H9 (cell line): ENCODE measurements around the gene F2. TPM values are rescaled to one million over a fixed set of nuclear protein-coding genes. Genes with fewer than 3 reads are reported as not detected.
"Not testable (repeated sequence)": the region's sequence is repeated elsewhere in the genome, so short reads cannot be mapped to it uniquely, and the experiment has no call there.

ENCODE experiments used
- DNase-seq: peaks from one replicate; pipeline ENCODE4 v3.0.0-alpha.2; 2017
- H2AFZ ChIP-seq: one replicate; pipeline ENCODE4 v1.6.1; 2013; ENCODE audit warnings: mild to moderate bottlenecking, low read length, control low read depth, moderate library complexity
- H2AK5ac ChIP-seq: 2 replicates; pipeline ENCODE4 v1.6.1; 2013; ENCODE audit warnings: low read length, control low read depth, mixed read lengths; ENCODE audit not compliant: insufficient read length
- H2BK120ac ChIP-seq: one replicate; pipeline ENCODE4 v1.6.1; 2013; ENCODE audit warnings: low read depth, mild to moderate bottlenecking, low read length, control low read depth, inconsistent platforms; ENCODE audit not compliant: poor library complexity, severe bottlenecking
- H2BK12ac ChIP-seq: 2 replicates; pipeline ENCODE4 v1.6.1; 2013; ENCODE audit warnings: low read length, control low read depth, mixed read lengths, low read depth; ENCODE audit not compliant: insufficient read length
- H2BK15ac ChIP-seq: 2 replicates; pipeline ENCODE4 v1.6.1; 2013; ENCODE audit warnings: low read depth, low read length, control low read depth
- H2BK20ac ChIP-seq: one replicate; pipeline ENCODE4 v1.6.1; 2013; ENCODE audit warnings: low read depth, mild to moderate bottlenecking, low read length, control low read depth, inconsistent platforms; ENCODE audit not compliant: poor library complexity, severe bottlenecking
- H2BK5ac ChIP-seq: 2 replicates; pipeline ENCODE4 v1.6.1; 2013; ENCODE audit warnings: low read length, control low read depth, mixed read lengths; ENCODE audit not compliant: insufficient read length
- H3K14ac ChIP-seq: 2 replicates; pipeline ENCODE4 v1.6.1; 2013; ENCODE audit warnings: low read length, control low read depth; ENCODE audit not compliant: insufficient read depth
- H3K18ac ChIP-seq: 2 replicates; pipeline ENCODE4 v1.6.1; 2013; ENCODE audit warnings: low read depth, mild to moderate bottlenecking, mixed read lengths, low read length, control low read depth; ENCODE audit not compliant: insufficient read length
- H3K23ac ChIP-seq: 2 replicates; pipeline ENCODE4 v1.6.1; 2013; ENCODE audit warnings: low read length, control low read depth, mixed read lengths, low read depth; ENCODE audit not compliant: insufficient read length
- H3K23me2 ChIP-seq: 2 replicates; pipeline ENCODE4 v1.6.1; 2013; ENCODE audit warnings: low read depth, mild to moderate bottlenecking, mixed read lengths, low read length, control low read depth; ENCODE audit not compliant: insufficient read length, poor library complexity, severe bottlenecking
- H3K27ac ChIP-seq: 2 replicates; pipeline ENCODE4 v1.5.1; 2013; ENCODE audit warnings: low read length, control low read depth, mixed read lengths, low read depth; ENCODE audit not compliant: insufficient read length
- H3K27me3 ChIP-seq: 2 replicates; pipeline ENCODE4 v1.6.1; 2013; ENCODE audit warnings: low read length, control low read depth, inconsistent platforms; ENCODE audit not compliant: insufficient read depth
- H3K4ac ChIP-seq: 2 replicates; pipeline ENCODE4 v1.6.1; 2013; ENCODE audit warnings: low read depth, mild to moderate bottlenecking, control low read depth, inconsistent platforms, low read length, moderate library complexity
- H3K4me1 ChIP-seq: 2 replicates; pipeline ENCODE4 v1.6.1; 2013; ENCODE audit warnings: low read length, control low read depth, inconsistent platforms; ENCODE audit not compliant: insufficient read depth
- H3K4me2 ChIP-seq: 2 replicates; pipeline ENCODE4 v1.6.1; 2013; ENCODE audit warnings: low read length, control low read depth, mixed read lengths; ENCODE audit not compliant: insufficient read length, insufficient read depth
- H3K56ac ChIP-seq: 2 replicates; pipeline ENCODE4 v1.6.1; 2013; ENCODE audit warnings: low read depth, mild to moderate bottlenecking, mixed read lengths, low read length, control low read depth; ENCODE audit not compliant: insufficient read length
- H3K79me1 ChIP-seq: 2 replicates; pipeline ENCODE4 v1.6.1; 2013; ENCODE audit warnings: low read depth, mild to moderate bottlenecking, moderate library complexity, low read length, control low read depth, inconsistent platforms; ENCODE audit not compliant: insufficient read depth, poor library complexity, severe bottlenecking
- H3K79me2 ChIP-seq: 2 replicates; pipeline ENCODE4 v1.6.1; 2013; ENCODE audit warnings: low read length, control low read depth, inconsistent platforms; ENCODE audit not compliant: insufficient read depth
- H3K9ac ChIP-seq: 2 replicates; pipeline ENCODE4 v1.6.1; 2013; ENCODE audit warnings: low read length, control low read depth, mixed read lengths; ENCODE audit not compliant: insufficient read length; ENCODE audit errors: extremely low read depth
- H3K9me3 ChIP-seq: one replicate; pipeline ENCODE4 v1.6.1; 2013; ENCODE audit warnings: low read depth, low read length, inconsistent platforms; ENCODE audit not compliant: control insufficient read depth
- H3T11ph ChIP-seq: one replicate; pipeline ENCODE4 v1.6.1; 2013; ENCODE audit warnings: mild to moderate bottlenecking, low read length, control low read depth, inconsistent platforms
- H4K20me1 ChIP-seq: one replicate; pipeline ENCODE4 v1.6.1; 2013; ENCODE audit not compliant: control insufficient read depth, insufficient read length, insufficient read depth
- H4K5ac ChIP-seq: 2 replicates; pipeline ENCODE4 v1.6.1; 2013; ENCODE audit warnings: low read depth, mild to moderate bottlenecking, mixed read lengths, low read length, control low read depth; ENCODE audit not compliant: insufficient read length
- H4K8ac ChIP-seq: replicated peaks from 2 replicates; pipeline ENCODE4 v1.6.1; 2013; ENCODE audit warnings: low read length, control low read depth, mixed read lengths, low read depth; ENCODE audit not compliant: insufficient read length
- H4K91ac ChIP-seq: 2 replicates; pipeline ENCODE4 v1.6.1; 2013; ENCODE audit warnings: low read depth, mild to moderate bottlenecking, moderate library complexity, mixed read lengths, low read length, control low read depth; ENCODE audit not compliant: insufficient read length
- H3K27ac Mint-ChIP-seq, 3 experiments: 2 replicates in 2 of 3; 3 replicates in 1 of 3; pipeline ENCODE4 v1.8.0; 2020 to 2021; ENCODE audit warnings: mixed read lengths in 3 of 3, mild to moderate bottlenecking in 1 of 3, moderate library complexity in 1 of 3
- H3K27me3 Mint-ChIP-seq: 2 replicates; pipeline ENCODE4 v1.8.0; 2021; ENCODE audit warnings: low read depth, mild to moderate bottlenecking, moderate library complexity, mixed read lengths
- H3K36me3 Mint-ChIP-seq, 3 experiments: 2 replicates in 2 of 3; 3 replicates in 1 of 3; pipeline ENCODE4 v1.8.0; 2020 to 2021; ENCODE audit warnings: low read depth in 3 of 3, mixed read lengths in 3 of 3; ENCODE audit not compliant: insufficient read depth in 1 of 3
- H3K4me1 Mint-ChIP-seq, 2 experiments: 2 replicates each; pipeline ENCODE4 v1.8.0; 2020; ENCODE audit warnings: mixed read lengths in 2 of 2
- H3K4me3 Mint-ChIP-seq, 2 experiments: 2 replicates in 1 of 2; 3 replicates in 1 of 2; pipeline ENCODE4 v1.8.0; 2020 to 2021; ENCODE audit warnings: mild to moderate bottlenecking in 2 of 2, mixed read lengths in 2 of 2, moderate library complexity in 1 of 2
- H3K9me3 Mint-ChIP-seq, 2 experiments: 2 replicates in 1 of 2; 3 replicates in 1 of 2; pipeline ENCODE4 v1.8.0; 2020; ENCODE audit warnings: mild to moderate bottlenecking in 2 of 2, mixed read lengths in 2 of 2, moderate library complexity in 1 of 2
- WGBS: extraction: QIAGEN DNeasy Blood & Tissue Kit; methylation state at CpG from one replicate; pipeline ENCODE4 v1.1.7; 2013; ENCODE audit warnings: missing lambda C conversion rate, low lambda C conversion rate, mixed read lengths; ENCODE audit not compliant: insufficient read length; ENCODE audit errors: extremely low coverage; 5-methylcytosine and 5-hydroxymethylcytosine counted together
- total RNA-seq: library from RNA; stranded (reverse); gene quantifications from 2 replicates; pipeline ENCODE4 v1.2.1, GENCODE V29; 2021
- TF ChIP-seq, protein P1 (sequence below): fragments of 200-600 bp; sonication (generic); conservative IDR thresholded peaks from 3 replicates; pipeline ENCODE4 v1.8.0; 2021; ENCODE audit warnings: antibody characterized with exemption, mild to moderate bottlenecking

The F2 gene
- total RNA-seq, 1 experiment from 2014 or later = not detected

DNA sequence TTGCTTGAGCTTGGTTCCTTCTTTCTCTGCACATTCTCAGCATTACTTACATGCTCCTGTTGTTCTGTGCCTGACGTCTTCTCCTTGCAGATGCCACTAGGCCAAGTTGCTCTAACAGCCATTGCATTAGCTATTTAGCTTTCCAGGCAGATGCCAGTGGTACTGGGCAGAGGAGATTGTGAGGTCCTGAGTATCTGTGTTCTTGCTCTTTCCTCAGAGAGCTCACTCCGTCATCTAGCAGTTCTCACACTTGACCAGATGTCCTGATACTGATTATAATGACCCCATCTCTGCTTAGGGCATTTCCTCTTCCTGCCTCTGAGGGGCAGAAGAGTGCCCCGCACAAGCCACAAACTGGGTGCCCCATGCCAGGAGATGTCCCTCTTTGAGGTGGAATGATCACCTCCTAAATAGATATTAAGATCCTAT, 49.3 kb upstream of the F2 start:
- no peak overlapping the region for H3K14ac ChIP-seq
- no CpG with 5 or more reads among the region's 3 CpGs for WGBS
- peaks cover 8% of the 10 kb centered on the region in 2 experiments for H3K4me1 Mint-ChIP-seq

DNA sequence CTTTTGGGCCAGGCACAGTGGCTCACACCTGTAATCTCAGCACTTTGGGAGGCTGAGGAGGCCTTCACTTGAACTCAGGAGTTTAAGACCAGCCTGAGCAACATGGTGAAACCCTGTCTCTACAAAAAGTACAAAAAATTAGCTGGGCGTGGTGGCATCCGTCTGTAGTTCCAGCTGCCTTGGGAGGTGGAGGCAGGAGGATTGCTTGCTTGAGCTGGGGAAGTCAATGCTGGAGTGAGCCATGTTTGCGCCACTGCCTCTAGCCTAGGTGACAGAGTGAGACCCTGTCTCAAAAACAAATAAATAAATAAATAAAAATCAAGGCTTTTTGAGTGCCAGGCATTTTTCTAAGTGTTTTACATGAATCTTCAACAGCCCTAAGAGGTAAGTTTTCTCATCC, 48.5 kb upstream of the F2 start:
- not testable (repeated sequence) for H4K91ac ChIP-seq, H2AK5ac ChIP-seq, H2BK12ac ChIP-seq, H3K4me1 ChIP-seq, H3K27me3 ChIP-seq, H3K4me2 ChIP-seq, H4K20me1 ChIP-seq, H3K27ac Mint-ChIP-seq, H3K4me3 Mint-ChIP-seq, H3T11ph ChIP-seq, H3K27ac ChIP-seq, H2BK120ac ChIP-seq, H3K9ac ChIP-seq, DNase-seq, H3K27me3 Mint-ChIP-seq, H4K8ac ChIP-seq, H3K79me1 ChIP-seq, H3K9me3 Mint-ChIP-seq, H3K14ac ChIP-seq, H2BK15ac ChIP-seq, H4K5ac ChIP-seq, H3K23me2 ChIP-seq, H3K4ac ChIP-seq, H3K9me3 ChIP-seq, H2BK20ac ChIP-seq, H2BK5ac ChIP-seq, H3K56ac ChIP-seq, H2AFZ ChIP-seq, H3K18ac ChIP-seq, H3K79me2 ChIP-seq, H3K23ac ChIP-seq
- no CpG with 5 or more reads among the region's 3 CpGs for WGBS
- Mint-ChIP-seq H3K4me1 (peaks cover 14 to 16% of the 10 kb centered on the region in 2 experiments), H3K36me3 (peaks cover 20 to 63% (median 61%) of the 10 kb centered on the region in 3 experiments; a peak in 6 of 7 replicates)

More for the DNA sequence above, 49.3 kb upstream of the F2 start:
- no peak overlapping the region for H2BK15ac ChIP-seq
- H3K27me3 ChIP-seq = no peaks in the 10 kb centered on the region
- no peak overlapping the region for H3K18ac ChIP-seq
- no peak overlapping the region for H4K8ac ChIP-seq
- no peaks in the 10 kb centered on the region for H3K79me2 ChIP-seq
- H3K4ac ChIP-seq = no peak overlapping the region
- no peak overlapping the region for H3K27ac ChIP-seq
- no peak overlapping the region for H3T11ph ChIP-seq
- no peaks in the 10 kb centered on the region for H3K23me2 ChIP-seq
- H3K9me3 ChIP-seq = no peaks in the 10 kb centered on the region
- H2BK5ac ChIP-seq = no peak overlapping the region
- no peak overlapping the region for H4K91ac ChIP-seq
- no peak overlapping the region for H2BK12ac ChIP-seq
- H2AFZ ChIP-seq = no peak overlapping the region
- TF ChIP-seq, protein P1, sequence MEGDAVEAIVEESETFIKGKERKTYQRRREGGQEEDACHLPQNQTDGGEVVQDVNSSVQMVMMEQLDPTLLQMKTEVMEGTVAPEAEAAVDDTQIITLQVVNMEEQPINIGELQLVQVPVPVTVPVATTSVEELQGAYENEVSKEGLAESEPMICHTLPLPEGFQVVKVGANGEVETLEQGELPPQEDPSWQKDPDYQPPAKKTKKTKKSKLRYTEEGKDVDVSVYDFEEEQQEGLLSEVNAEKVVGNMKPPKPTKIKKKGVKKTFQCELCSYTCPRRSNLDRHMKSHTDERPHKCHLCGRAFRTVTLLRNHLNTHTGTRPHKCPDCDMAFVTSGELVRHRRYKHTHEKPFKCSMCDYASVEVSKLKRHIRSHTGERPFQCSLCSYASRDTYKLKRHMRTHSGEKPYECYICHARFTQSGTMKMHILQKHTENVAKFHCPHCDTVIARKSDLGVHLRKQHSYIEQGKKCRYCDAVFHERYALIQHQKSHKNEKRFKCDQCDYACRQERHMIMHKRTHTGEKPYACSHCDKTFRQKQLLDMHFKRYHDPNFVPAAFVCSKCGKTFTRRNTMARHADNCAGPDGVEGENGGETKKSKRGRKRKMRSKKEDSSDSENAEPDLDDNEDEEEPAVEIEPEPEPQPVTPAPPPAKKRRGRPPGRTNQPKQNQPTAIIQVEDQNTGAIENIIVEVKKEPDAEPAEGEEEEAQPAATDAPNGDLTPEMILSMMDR = peak; percentile 69
- no peak overlapping the region for H3K23ac ChIP-seq
- H4K20me1 ChIP-seq = no peaks in the 10 kb centered on the region
- no peak overlapping the region for H3K9ac ChIP-seq
- H3K4me1 ChIP-seq = no peaks in the 10 kb centered on the region
- Mint-ChIP-seq H3K36me3 (peaks cover 20 to 70% (median 68%) of the 10 kb centered on the region in 3 experiments; a peak in 6 of 7 replicates), H3K9me3 (no peaks in the 10 kb centered on the region), H3K27ac (no peak overlapping the region), H3K27me3 (no peaks in the 10 kb centered on the region), H3K4me3 (no peak overlapping the region)
- H3K4me2 ChIP-seq = no peak overlapping the region
- no peak overlapping the region for H4K5ac ChIP-seq
- no peak overlapping the region for H2BK120ac ChIP-seq
- H3K79me1 ChIP-seq = no peaks in the 10 kb centered on the region
- H2BK20ac ChIP-seq = no peak overlapping the region
- DNase-seq = no peak
- H2AK5ac ChIP-seq = no peak overlapping the region
- no peak overlapping the region for H3K56ac ChIP-seq
